Keratinocyte (primary cell): ENCODE data around the gene UBAC2.

Source experiments
- CTCF ChIP-seq, 3 experiments: IDR thresholded peaks in 1 of 3; conservative IDR thresholded peaks in 1 of 3; optimal IDR thresholded peaks in 1 of 3; 2 replicates in 2 of 3; 3 replicates in 1 of 3; pipeline versions ENCODE3 to v1.5.1; 2011; ENCODE audit warnings: low read length in 3 of 3, mild to moderate bottlenecking in 3 of 3, moderate library complexity in 2 of 3, control low read depth in 1 of 3, inconsistent platforms in 1 of 3; ENCODE audit not compliant: insufficient read depth in 2 of 3; ENCODE audit errors: extremely low read depth in 1 of 3
- EZH2 ChIP-seq: IDR thresholded peaks from one replicate; pipeline ENCODE4 v1.6.1; 2012; ENCODE audit warnings: inconsistent platforms, mild to moderate bottlenecking, low read length, moderate library complexity

DNA sequence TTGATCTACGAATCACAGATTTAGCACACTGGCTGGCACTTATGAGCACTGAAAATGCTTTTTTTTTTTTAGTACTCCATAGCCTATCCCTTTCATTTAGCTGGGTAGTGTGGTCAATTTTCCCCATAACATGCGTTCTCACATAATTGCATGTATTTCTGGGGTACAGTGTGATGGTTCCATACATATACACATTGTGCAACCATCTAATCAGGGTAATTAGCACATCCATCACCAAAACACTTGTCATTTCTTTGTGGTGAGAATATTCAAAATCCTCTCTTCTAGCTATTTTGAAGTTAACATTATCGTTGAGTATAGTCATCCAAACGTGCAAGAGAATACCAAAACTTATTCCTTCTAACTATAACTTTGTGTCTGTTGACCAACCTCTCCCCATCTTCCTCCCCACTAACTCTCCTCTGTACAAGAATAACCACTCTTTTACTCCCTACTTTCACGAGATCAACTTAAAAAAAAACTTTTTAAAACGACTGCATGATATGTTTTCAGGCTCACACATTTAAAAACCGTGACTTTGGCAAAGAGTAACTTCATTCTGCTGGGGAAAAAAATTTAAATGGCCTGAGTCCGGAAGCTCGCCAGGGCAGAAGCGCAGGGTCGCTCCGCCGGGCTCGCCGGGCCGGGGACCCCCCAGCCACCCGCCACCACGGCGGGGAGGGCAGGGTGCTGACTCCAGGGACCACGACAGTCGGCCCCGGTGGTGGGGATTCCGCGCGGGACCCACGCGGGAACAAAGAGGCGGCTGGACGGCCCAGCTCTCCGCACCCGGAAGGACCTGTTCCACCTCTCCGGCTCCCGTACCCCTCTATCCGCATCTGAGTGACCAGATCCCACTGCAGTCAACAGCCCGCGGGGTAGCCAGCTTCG, 868 bp upstream of the UBAC2 start:
- no peak for TF ChIP-seq CTCF (optimal IDR thresholded peaks at IDR 0.05 in 1 of 3, IDR thresholded peaks at IDR 0.05 in 1 of 3, conservative IDR thresholded peaks at IDR 0.05 in 1 of 3; ENCODE audit: extremely low read depth in 1 of 3, insufficient read depth in 2 of 3, low read length in 3 of 3)
- no peak for TF ChIP-seq EZH2
